Suppressor macrophage treated with lipopolysaccharide for 4 hours (primary cell): ENCODE measurements around the gene RAB9A.
A peak's percentile ranks its signal among the peaks of the same experiment; 100 is the strongest.

Experiments
- DNase-seq: peaks from one replicate; pipeline ENCODE4 v3.0.0-alpha.2; 2020

The RAB9A gene

GRCh38 chrX:13752141-13752540 is 63.2 kb downstream of the RAB9A start:
- no peak for DNase-seq

GRCh38 chrX:13752646-13753045 is 63.7 kb downstream of the RAB9A start:
- DNase-seq = peak; percentile 43

DNA sequence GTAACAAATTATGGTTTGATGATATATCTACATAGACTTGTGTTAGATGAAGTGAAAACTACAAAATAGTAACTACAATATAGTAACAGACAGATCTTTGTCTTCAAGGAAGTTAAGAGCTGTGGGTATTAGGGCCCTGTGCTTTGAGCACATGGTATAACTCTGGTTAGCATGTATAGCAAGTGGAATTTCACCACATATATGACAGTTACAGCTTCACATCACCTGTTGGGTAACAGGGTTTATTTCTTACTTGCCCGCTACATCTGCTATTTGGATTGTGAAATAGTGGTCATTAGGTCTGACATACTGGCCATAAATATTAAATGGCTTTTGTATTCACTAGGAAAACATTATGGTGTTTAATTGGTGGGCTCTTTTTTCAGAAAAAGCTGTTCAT is 65.8 kb downstream of the RAB9A start:
- no peak for DNase-seq

- no peak for DNase-seq
Observed at GRCh38 chrX:13755254-13755653, 66.3 kb downstream of the RAB9A start.

GRCh38 chrX:13756381-13756780 is 67.5 kb downstream of the RAB9A start:
- no peak for DNase-seq

GRCh38 chrX:13759152-13759718 is 70.3 kb downstream of the RAB9A start:
- DNase-seq = peak; percentile 40
